HCT116 (cell line): Measurements from ENCODE around the gene MMGT1. TPM values are rescaled to one million over a fixed set of nuclear protein-coding genes. Genes with fewer than 3 reads are reported as not detected.

Experiments
- ATAC-seq: fragments of 200-7000 bp; cut with Tn5 transposase; 2 replicates; pipeline ENCODE4 v1.9.1; 2020; ENCODE audit warnings: mild to moderate bottlenecking, moderate library complexity
- BruUV-seq: library from RNA; stranded (reverse); fragments of 400-500 nt; replicated peaks from 2 replicates; lab custom pipeline; 2021; lab: Mats Ljungman, UMichigan
- CTCF ChIA-PET: fragments of 300-600 bp; sonication (Branson Sonifier 250); formaldehyde crosslinking; loops from one replicate; lab custom pipeline; 2021; ENCODE audit warnings: antibody characterized with exemption; lab: Charles Lee
- POLR2A ChIA-PET: fragments of 300-600, 350-600 bp; sonication (Branson Sonifier 250); formaldehyde crosslinking; loops from one replicate; lab custom pipeline; 2021; ENCODE audit warnings: antibody characterized with exemption; lab: Charles Lee
- RAD21 ChIA-PET, 2 experiments: fragments of 300-600 bp; sonication (Branson Sonifier 250); formaldehyde crosslinking; loops; one replicate each; lab custom pipeline; 2023; ENCODE audit warnings: low total read pairs in 2 of 2; ENCODE audit not compliant: uncharacterized antibody in 2 of 2, unreplicated experiment in 2 of 2, low non-redundant PET in 1 of 2; lab: Charles Lee
- DNase-seq: peaks from one replicate; pipeline ENCODE4 v3.0.0-alpha.2; 2010; ENCODE audit warnings: low read depth, low spot score
- H2AFZ ChIP-seq: fragments of 200-600 bp; shearing (Covaris generic), sonication (generic); 2 replicates; pipeline ENCODE4 v1.6.1; 2017; ENCODE audit warnings: low read depth, mixed run types, mixed read lengths, antibody characterized with exemption, low read length; ENCODE audit not compliant: poor library complexity, severe bottlenecking
- H3K27ac ChIP-seq: 2 replicates; pipeline ENCODE4 v1.5.1; 2012; ENCODE audit warnings: low read depth, low read length
- H3K27me3 ChIP-seq: fragments of 200-600 bp; sonication (generic); 2 replicates; pipeline ENCODE4 v1.6.1; 2016; ENCODE audit warnings: mixed run types, low read length, mixed read lengths; ENCODE audit not compliant: insufficient read depth
- H3K36me3 ChIP-seq, 2 experiments: fragments of 200-500 bp in 1 of 2; fragments of 200-600 bp in 1 of 2; sonication (Bioruptor generic) in 1 of 2; sonication (generic) in 1 of 2; 2 replicates each; pipeline versions ENCODE4 v1.5.1 to v1.6.1; 2014 to 2016; ENCODE audit warnings: low read length in 2 of 2, inconsistent platforms in 1 of 2, mixed read lengths in 1 of 2, mixed run types in 1 of 2; ENCODE audit not compliant: insufficient read depth in 2 of 2, control insufficient read depth in 1 of 2
- H3K4me1 ChIP-seq, 2 experiments: fragments of 200-600 bp in 1 of 2; sonication (generic) in 1 of 2; 2 replicates each; pipeline versions ENCODE4 v1.5.1 to v1.6.1; 2012 to 2017; ENCODE audit warnings: low read length in 2 of 2, inconsistent platforms in 1 of 2, mild to moderate bottlenecking in 1 of 2, mixed read lengths in 1 of 2, mixed run types in 1 of 2, moderate library complexity in 1 of 2; ENCODE audit not compliant: insufficient read depth in 2 of 2, control insufficient read depth in 1 of 2
- H3K4me2 ChIP-seq: fragments of 200-600 bp; sonication (generic); 2 replicates; pipeline ENCODE4 v1.6.1; 2017; ENCODE audit warnings: mixed run types, low read length, mixed read lengths
- H3K4me3 ChIP-seq, 2 experiments: fragments of 200-600 bp in 1 of 2; sonication (generic) in 1 of 2; replicated peaks in 1 of 2; 2 replicates each; pipeline ENCODE4 v1.5.1; 2011 to 2016; ENCODE audit warnings: low read length in 2 of 2, control low read depth in 1 of 2, low read depth in 1 of 2, mild to moderate bottlenecking in 1 of 2, mixed read lengths in 1 of 2, mixed run types in 1 of 2
- H3K79me2 ChIP-seq: fragments of 200-600 bp; sonication (generic); 2 replicates; pipeline ENCODE4 v1.6.1; 2017; ENCODE audit warnings: mild to moderate bottlenecking, mixed run types, low read length, moderate library complexity, mixed read lengths; ENCODE audit not compliant: insufficient read depth
- H3K9ac ChIP-seq: fragments of 200-600 bp; sonication (generic); 2 replicates; pipeline ENCODE4 v1.6.1; 2016; ENCODE audit warnings: low read length, mixed read lengths
- H3K9me2 ChIP-seq: fragments of 200-600 bp; sonication (generic), shearing (Covaris generic); 2 replicates; pipeline ENCODE4 v1.6.1; 2017; ENCODE audit warnings: mixed run types, mild to moderate bottlenecking, moderate library complexity; ENCODE audit not compliant: insufficient read depth
- H3K9me3 ChIP-seq, 2 experiments: fragments of 200-500 bp in 1 of 2; fragments of 200-600 bp in 1 of 2; sonication (Bioruptor generic) in 1 of 2; sonication (generic) in 1 of 2; 2 replicates each; pipeline ENCODE4 v1.6.1; 2014 to 2017; ENCODE audit warnings: low read length in 2 of 2, mixed read lengths in 2 of 2, inconsistent platforms in 1 of 2, low read depth in 1 of 2, mild to moderate bottlenecking in 1 of 2, mixed run types in 1 of 2, moderate library complexity in 1 of 2; ENCODE audit not compliant: control insufficient read depth in 1 of 2, insufficient read depth in 1 of 2
- H4K20me1 ChIP-seq: fragments of 200-600 bp; sonication (generic), shearing (Covaris generic); 2 replicates; pipeline ENCODE4 v1.6.1; 2017; ENCODE audit warnings: mixed run types, mild to moderate bottlenecking, moderate library complexity; ENCODE audit not compliant: insufficient read depth
- EZH2 ChIP-seq: fragments of 200-600 bp; sonication (generic); IDR thresholded peaks from 2 replicates; pipeline ENCODE4 v1.6.1; 2017; ENCODE audit warnings: antibody characterized with exemption, mixed run types
- FOSL1 ChIP-seq: IDR thresholded peaks from 2 replicates; pipeline ENCODE4 v1.6.1; 2012; ENCODE audit warnings: low read depth
- JUND ChIP-seq: IDR thresholded peaks from 2 replicates; pipeline ENCODE4 v1.6.1; 2012
- SIN3A ChIP-seq: IDR thresholded peaks from 2 replicates; pipeline ENCODE4 v1.6.1; 2012; ENCODE audit warnings: low read depth
- YY1 ChIP-seq: IDR thresholded peaks from 2 replicates; pipeline ENCODE4 v1.6.1; 2011; ENCODE audit warnings: low read length, low read depth, moderate library complexity, mild to moderate bottlenecking; ENCODE audit not compliant: insufficient replicate concordance; ENCODE audit errors: extremely low read depth
- ZNF274 ChIP-seq: fragments of 200-500 bp; sonication (Bioruptor generic); IDR thresholded peaks from 2 replicates; pipeline ENCODE4 v1.6.1; 2014; ENCODE audit warnings: mild to moderate bottlenecking, low read depth, low read length, inconsistent platforms
- intact Hi-C: fragments of 100-400 bp; cut with micrococcal nuclease; formaldehyde crosslinking; loops from 2 replicates; pipeline ENCODE4 v1.10.0; 2022
- total RNA-seq: library from RNA; stranded (reverse); gene quantifications from one replicate; pipeline ENCODE4 v1.2.1, GENCODE V29; 2021; ENCODE audit not compliant: unreplicated experiment
- TF ChIP-seq, protein P1 (sequence below): IDR thresholded peaks from 2 replicates; pipeline ENCODE4 v1.6.1; 2012; ENCODE audit warnings: low read depth
- TF ChIP-seq, protein P2 (sequence below), 3 experiments: fragments of 200-600 bp in 1 of 3; sonication (generic) in 1 of 3; IDR thresholded peaks in 2 of 3; conservative IDR thresholded peaks in 1 of 3; 2 replicates each; pipeline ENCODE4 v1.5.1; 2012 to 2017; ENCODE audit warnings: low read depth in 2 of 3, low read length in 2 of 3, antibody characterized with exemption in 1 of 3, borderline replicate concordance in 1 of 3, control low read depth in 1 of 3, mild to moderate bottlenecking in 1 of 3, mixed read lengths in 1 of 3, mixed run types in 1 of 3, moderate library complexity in 1 of 3; ENCODE audit not compliant: insufficient read depth in 1 of 3

MMGT1 gene
- total RNA-seq, 1 experiment from 2014 or later = 23.2 TPM

DNA sequence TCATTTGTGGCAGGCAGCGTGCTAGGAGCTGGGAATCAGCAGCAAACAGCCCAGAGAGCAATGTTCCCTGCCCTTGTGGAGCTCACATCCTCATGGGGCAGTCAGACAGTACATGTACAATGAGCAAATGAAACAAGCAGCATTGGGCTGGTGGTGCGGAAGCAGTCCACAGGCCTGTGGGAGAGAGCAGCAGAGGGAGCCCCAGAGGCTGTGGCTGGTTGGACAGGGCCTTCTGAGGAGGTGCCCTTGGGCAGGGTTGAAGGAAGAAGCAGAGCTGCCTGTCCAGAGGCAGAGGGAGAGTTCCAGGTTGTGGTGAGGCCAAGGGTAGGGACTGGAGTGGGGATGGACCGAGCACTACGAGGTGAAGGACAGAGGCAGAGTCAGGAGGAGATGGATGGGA, 22.5 kb downstream of the MMGT1 start:
- Histone ChIP-seq H3K9me3 (no peaks in the 10 kb centered on the region), H4K20me1 (no peaks in the 10 kb centered on the region), H3K36me3 (no peaks in the 10 kb centered on the region), H3K4me3 (no peak overlapping the region), H2AFZ (no peak overlapping the region), H3K79me2 (no peaks in the 10 kb centered on the region), H3K4me1 (no peaks in the 10 kb centered on the region), H3K9me2 (no peaks in the 10 kb centered on the region), H3K9ac (no peak overlapping the region), H3K27me3 (no peaks in the 10 kb centered on the region), H3K4me2 (no peak overlapping the region), H3K27ac (no peak overlapping the region)
- TF ChIP-seq SIN3A (no peak), JUND (no peak), EZH2 (no peak), ZNF274 (no peak), YY1 (no peak), FOSL1 (no peak)
- TF ChIP-seq, protein P1, sequence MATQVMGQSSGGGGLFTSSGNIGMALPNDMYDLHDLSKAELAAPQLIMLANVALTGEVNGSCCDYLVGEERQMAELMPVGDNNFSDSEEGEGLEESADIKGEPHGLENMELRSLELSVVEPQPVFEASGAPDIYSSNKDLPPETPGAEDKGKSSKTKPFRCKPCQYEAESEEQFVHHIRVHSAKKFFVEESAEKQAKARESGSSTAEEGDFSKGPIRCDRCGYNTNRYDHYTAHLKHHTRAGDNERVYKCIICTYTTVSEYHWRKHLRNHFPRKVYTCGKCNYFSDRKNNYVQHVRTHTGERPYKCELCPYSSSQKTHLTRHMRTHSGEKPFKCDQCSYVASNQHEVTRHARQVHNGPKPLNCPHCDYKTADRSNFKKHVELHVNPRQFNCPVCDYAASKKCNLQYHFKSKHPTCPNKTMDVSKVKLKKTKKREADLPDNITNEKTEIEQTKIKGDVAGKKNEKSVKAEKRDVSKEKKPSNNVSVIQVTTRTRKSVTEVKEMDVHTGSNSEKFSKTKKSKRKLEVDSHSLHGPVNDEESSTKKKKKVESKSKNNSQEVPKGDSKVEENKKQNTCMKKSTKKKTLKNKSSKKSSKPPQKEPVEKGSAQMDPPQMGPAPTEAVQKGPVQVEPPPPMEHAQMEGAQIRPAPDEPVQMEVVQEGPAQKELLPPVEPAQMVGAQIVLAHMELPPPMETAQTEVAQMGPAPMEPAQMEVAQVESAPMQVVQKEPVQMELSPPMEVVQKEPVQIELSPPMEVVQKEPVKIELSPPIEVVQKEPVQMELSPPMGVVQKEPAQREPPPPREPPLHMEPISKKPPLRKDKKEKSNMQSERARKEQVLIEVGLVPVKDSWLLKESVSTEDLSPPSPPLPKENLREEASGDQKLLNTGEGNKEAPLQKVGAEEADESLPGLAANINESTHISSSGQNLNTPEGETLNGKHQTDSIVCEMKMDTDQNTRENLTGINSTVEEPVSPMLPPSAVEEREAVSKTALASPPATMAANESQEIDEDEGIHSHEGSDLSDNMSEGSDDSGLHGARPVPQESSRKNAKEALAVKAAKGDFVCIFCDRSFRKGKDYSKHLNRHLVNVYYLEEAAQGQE = no peak
- TF ChIP-seq, protein P2, sequence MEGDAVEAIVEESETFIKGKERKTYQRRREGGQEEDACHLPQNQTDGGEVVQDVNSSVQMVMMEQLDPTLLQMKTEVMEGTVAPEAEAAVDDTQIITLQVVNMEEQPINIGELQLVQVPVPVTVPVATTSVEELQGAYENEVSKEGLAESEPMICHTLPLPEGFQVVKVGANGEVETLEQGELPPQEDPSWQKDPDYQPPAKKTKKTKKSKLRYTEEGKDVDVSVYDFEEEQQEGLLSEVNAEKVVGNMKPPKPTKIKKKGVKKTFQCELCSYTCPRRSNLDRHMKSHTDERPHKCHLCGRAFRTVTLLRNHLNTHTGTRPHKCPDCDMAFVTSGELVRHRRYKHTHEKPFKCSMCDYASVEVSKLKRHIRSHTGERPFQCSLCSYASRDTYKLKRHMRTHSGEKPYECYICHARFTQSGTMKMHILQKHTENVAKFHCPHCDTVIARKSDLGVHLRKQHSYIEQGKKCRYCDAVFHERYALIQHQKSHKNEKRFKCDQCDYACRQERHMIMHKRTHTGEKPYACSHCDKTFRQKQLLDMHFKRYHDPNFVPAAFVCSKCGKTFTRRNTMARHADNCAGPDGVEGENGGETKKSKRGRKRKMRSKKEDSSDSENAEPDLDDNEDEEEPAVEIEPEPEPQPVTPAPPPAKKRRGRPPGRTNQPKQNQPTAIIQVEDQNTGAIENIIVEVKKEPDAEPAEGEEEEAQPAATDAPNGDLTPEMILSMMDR (IDR thresholded peaks at IDR 0.05 in 2 of 3, conservative IDR thresholded peaks at IDR 0.05 in 1 of 3; ENCODE audit: borderline replicate concordance in 1 of 3, insufficient read depth in 1 of 3, low read depth in 2 of 3, low read length in 2 of 3) = no peak
- intact Hi-C loops = no loop called here
- CTCF ChIA-PET = no interaction called here
- BruUV-seq = no TSS peak
- RAD21 ChIA-PET = no interaction called here
- ATAC-seq (no peak), DNase-seq (no peak)
- POLR2A ChIA-PET = no interaction called here
